Nephron (organoid): ENCODE measurements around the gene PRODH2.

Experiments used
- H3K27ac Mint-ChIP-seq, 3 experiments: 2 replicates each; pipeline ENCODE4 v1.8.0; 2020; ENCODE audit warnings: mixed read lengths in 3 of 3, mild to moderate bottlenecking in 2 of 3, moderate library complexity in 1 of 3
- H3K27me3 Mint-ChIP-seq: 2 replicates; pipeline ENCODE4 v1.8.0; 2021; ENCODE audit warnings: low read depth, mild to moderate bottlenecking, moderate library complexity, mixed read lengths
- H3K36me3 Mint-ChIP-seq: 2 replicates; pipeline ENCODE4 v1.8.0; 2020; ENCODE audit warnings: low read depth, mixed read lengths
- H3K4me1 Mint-ChIP-seq: 2 replicates; pipeline ENCODE4 v1.8.0; 2020; ENCODE audit warnings: mixed read lengths
- H3K4me3 Mint-ChIP-seq, 3 experiments: 2 replicates each; pipeline ENCODE4 v1.8.0; 2020; ENCODE audit warnings: mild to moderate bottlenecking in 3 of 3, mixed read lengths in 3 of 3, moderate library complexity in 2 of 3
- H3K9me3 Mint-ChIP-seq: 2 replicates; pipeline ENCODE4 v1.8.0; 2020; ENCODE audit warnings: mixed read lengths
- CTCF ChIP-seq, 3 experiments: fragments of 200-600 bp; sonication (generic); IDR thresholded peaks; one replicate each; pipeline ENCODE4 v1.5.0; 2021; ENCODE audit warnings: antibody characterized with exemption in 3 of 3; ENCODE audit not compliant: unreplicated experiment in 3 of 3

PRODH2 gene

GRCh38 chr19:35793381-35794165, 19.1 kb downstream of the PRODH2 start:
- H3K27me3 Mint-ChIP-seq = peaks cover 42% of the 10 kb centered on the region
- no peak overlapping the region for H3K4me3 Mint-ChIP-seq
- H3K9me3 Mint-ChIP-seq = no peaks in the 10 kb centered on the region
- no peak overlapping the region for H3K27ac Mint-ChIP-seq
- no peaks in the 10 kb centered on the region for H3K4me1 Mint-ChIP-seq
- no peaks in the 10 kb centered on the region for H3K36me3 Mint-ChIP-seq
- no peak for TF ChIP-seq CTCF (IDR thresholded peaks at IDR 0.05; ENCODE audit: unreplicated experiment in 3 of 3)

GRCh38 chr19:35792888-35793287, 19.8 kb downstream of the PRODH2 start:
- Mint-ChIP-seq H3K9me3 (no peaks in the 10 kb centered on the region), H3K36me3 (no peaks in the 10 kb centered on the region), H3K4me1 (no peaks in the 10 kb centered on the region), H3K27ac (no peak overlapping the region), H3K4me3 (no peak overlapping the region), H3K27me3 (peaks cover 35% of the 10 kb centered on the region)
- TF ChIP-seq CTCF (IDR thresholded peaks at IDR 0.05; ENCODE audit: unreplicated experiment in 3 of 3) = no peak

GRCh38 chr19:35792312-35792711, 20.3 kb downstream of the PRODH2 start:
- Mint-ChIP-seq H3K4me1 (no peaks in the 10 kb centered on the region), H3K36me3 (no peaks in the 10 kb centered on the region), H3K9me3 (no peaks in the 10 kb centered on the region), H3K27me3 (peaks cover 29% of the 10 kb centered on the region), H3K27ac (no peak overlapping the region), H3K4me3 (no peak overlapping the region)
- no peak for TF ChIP-seq CTCF (IDR thresholded peaks at IDR 0.05; ENCODE audit: unreplicated experiment in 3 of 3)

- Mint-ChIP-seq H3K9me3 (no peaks in the 10 kb centered on the region), H3K4me3 (no peak overlapping the region), H3K4me1 (no peaks in the 10 kb centered on the region), H3K27ac (no peak overlapping the region), H3K36me3 (no peaks in the 10 kb centered on the region), H3K27me3 (peaks cover 25% of the 10 kb centered on the region)
- no peak for TF ChIP-seq CTCF (IDR thresholded peaks at IDR 0.05; ENCODE audit: unreplicated experiment in 3 of 3)
These were observed 20.8 kb downstream of the PRODH2 start for GRCh38 chr19:35791814-35792279.

- H3K4me3 Mint-ChIP-seq = no peak overlapping the region
- no peaks in the 10 kb centered on the region for H3K9me3 Mint-ChIP-seq
- no peak overlapping the region for H3K27ac Mint-ChIP-seq
- no peak for TF ChIP-seq CTCF (IDR thresholded peaks at IDR 0.05; ENCODE audit: unreplicated experiment in 3 of 3)
- peaks cover 18% of the 10 kb centered on the region for H3K27me3 Mint-ChIP-seq
- H3K36me3 Mint-ChIP-seq = no peaks in the 10 kb centered on the region
- H3K4me1 Mint-ChIP-seq = no peaks in the 10 kb centered on the region
These were observed 21.4 kb downstream of the PRODH2 start for GRCh38 chr19:35790981-35791813.
